Measurements from ENCODE around the gene ZBTB38. TPM values are rescaled to one million over a fixed set of nuclear protein-coding genes. Genes with fewer than 3 reads are reported as not detected.

ZBTB38 gene
- total and polyA plus RNA-seq, 2 donors (not counting 1 experiment from before 2014, with no cell fraction given), result 96.0 to 191 TPM

DNA sequence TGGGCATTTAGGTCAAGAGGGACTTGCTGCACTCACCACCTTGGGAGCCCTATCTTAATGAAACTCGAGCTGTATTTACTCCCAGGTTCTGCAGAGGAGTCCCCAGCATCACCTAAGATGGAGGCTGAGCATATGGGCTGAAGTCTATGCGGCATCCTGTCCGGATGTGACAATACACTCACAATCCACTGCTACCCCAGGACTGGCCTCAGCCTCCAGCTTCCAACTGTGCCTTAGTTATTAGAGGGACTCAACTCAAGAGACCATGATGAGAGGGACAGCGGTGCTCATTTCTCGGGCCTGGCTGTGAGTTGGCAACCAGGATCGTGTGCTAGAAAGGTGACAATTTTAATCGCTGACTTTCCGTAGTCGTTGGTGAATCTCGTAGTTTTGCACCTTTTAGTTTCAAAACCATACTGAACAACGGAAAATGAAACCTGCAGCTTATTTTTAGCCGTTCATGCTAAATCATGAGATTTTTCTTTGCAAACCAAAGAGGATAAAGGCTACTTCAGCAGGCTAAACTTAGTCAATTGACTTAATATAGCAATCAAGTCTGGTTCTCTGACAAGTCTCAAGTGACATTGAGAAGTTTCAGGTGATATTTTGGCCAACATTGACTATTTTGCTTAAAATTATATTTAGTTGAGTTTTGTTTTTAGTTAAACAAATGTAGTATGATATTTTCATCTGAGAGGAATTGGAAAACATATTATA lies 11.1 kb downstream of the ZBTB38 start:
- peaks cover 4% of the 10 kb centered on the region for H3K36me3 ChIP-seq (ENCODE audit: control insufficient read depth, insufficient read depth, low read length)
- no peak for DNase-seq (ENCODE audit: low read depth in 2 of 2)
- no peak overlapping the region for H3K4me2 ChIP-seq (ENCODE audit: extremely low read depth, insufficient read depth, low read length)
- no peak overlapping the region for H3K4me3 ChIP-seq (replicated peaks in 1 of 4; ENCODE audit: control extremely low read depth in 1 of 4, insufficient read depth in 1 of 4, low read depth in 3 of 4, low read length in 4 of 4)
- no peaks in the 10 kb centered on the region for H3K4me1 ChIP-seq (ENCODE audit: control insufficient read depth, extremely low read depth, insufficient read depth, low read length)
- H4K20me1 ChIP-seq (ENCODE audit: control insufficient read depth, extremely low read depth, insufficient read depth, low read length), result no peaks in the 10 kb centered on the region
- no peak overlapping the region for H3K27ac ChIP-seq (ENCODE audit: insufficient read depth, low read length)
- no peak overlapping the region for H2AFZ ChIP-seq (ENCODE audit: low read length)
- TF ChIP-seq EZH2 (IDR thresholded peaks at IDR 0.05; ENCODE audit: low read length, missing control alignments), result no peak
- TF ChIP-seq, protein P1, sequence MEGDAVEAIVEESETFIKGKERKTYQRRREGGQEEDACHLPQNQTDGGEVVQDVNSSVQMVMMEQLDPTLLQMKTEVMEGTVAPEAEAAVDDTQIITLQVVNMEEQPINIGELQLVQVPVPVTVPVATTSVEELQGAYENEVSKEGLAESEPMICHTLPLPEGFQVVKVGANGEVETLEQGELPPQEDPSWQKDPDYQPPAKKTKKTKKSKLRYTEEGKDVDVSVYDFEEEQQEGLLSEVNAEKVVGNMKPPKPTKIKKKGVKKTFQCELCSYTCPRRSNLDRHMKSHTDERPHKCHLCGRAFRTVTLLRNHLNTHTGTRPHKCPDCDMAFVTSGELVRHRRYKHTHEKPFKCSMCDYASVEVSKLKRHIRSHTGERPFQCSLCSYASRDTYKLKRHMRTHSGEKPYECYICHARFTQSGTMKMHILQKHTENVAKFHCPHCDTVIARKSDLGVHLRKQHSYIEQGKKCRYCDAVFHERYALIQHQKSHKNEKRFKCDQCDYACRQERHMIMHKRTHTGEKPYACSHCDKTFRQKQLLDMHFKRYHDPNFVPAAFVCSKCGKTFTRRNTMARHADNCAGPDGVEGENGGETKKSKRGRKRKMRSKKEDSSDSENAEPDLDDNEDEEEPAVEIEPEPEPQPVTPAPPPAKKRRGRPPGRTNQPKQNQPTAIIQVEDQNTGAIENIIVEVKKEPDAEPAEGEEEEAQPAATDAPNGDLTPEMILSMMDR (conservative IDR thresholded peaks at IDR 0.05 in 1 of 2, IDR thresholded peaks at IDR 0.05 in 1 of 2; ENCODE audit: low read depth in 1 of 2, low read length in 2 of 2), result no peak
- peaks cover 51% of the 10 kb centered on the region for H3K79me2 ChIP-seq (ENCODE audit: control insufficient read depth, insufficient read depth, low read length)
- no peak overlapping the region for H3K9ac ChIP-seq (ENCODE audit: insufficient read depth, low read length)
- no peaks in the 10 kb centered on the region for H3K9me3 ChIP-seq (ENCODE audit: control insufficient read depth, insufficient read depth, low read depth, low read length)
- H3K27me3 ChIP-seq (ENCODE audit: control insufficient read depth, insufficient read depth, low read length), result no peaks in the 10 kb centered on the region

GRCh38 chr3:141380279-141380678 lies 12.0 kb downstream of the ZBTB38 start:
- no peak overlapping the region for H3K9ac ChIP-seq (ENCODE audit: insufficient read depth, low read length)
- no peak for DNase-seq (ENCODE audit: low read depth in 2 of 2)
- TF ChIP-seq EZH2 (IDR thresholded peaks at IDR 0.05; ENCODE audit: low read length, missing control alignments), result no peak
- TF ChIP-seq, protein P1 (conservative IDR thresholded peaks at IDR 0.05 in 1 of 2, IDR thresholded peaks at IDR 0.05 in 1 of 2; ENCODE audit: low read depth in 1 of 2, low read length in 2 of 2), result no peak
- H3K4me2 ChIP-seq (ENCODE audit: extremely low read depth, insufficient read depth, low read length), result no peak overlapping the region
- H3K4me3 ChIP-seq (replicated peaks in 1 of 4; ENCODE audit: control extremely low read depth in 1 of 4, insufficient read depth in 1 of 4, low read depth in 3 of 4, low read length in 4 of 4), result no peak overlapping the region
- H3K4me1 ChIP-seq (ENCODE audit: control insufficient read depth, extremely low read depth, insufficient read depth, low read length), result no peaks in the 10 kb centered on the region
- no peaks in the 10 kb centered on the region for H4K20me1 ChIP-seq (ENCODE audit: control insufficient read depth, extremely low read depth, insufficient read depth, low read length)
- peaks cover 4% of the 10 kb centered on the region for H3K36me3 ChIP-seq (ENCODE audit: control insufficient read depth, insufficient read depth, low read length)
- peaks cover 57% of the 10 kb centered on the region for H3K79me2 ChIP-seq (ENCODE audit: control insufficient read depth, insufficient read depth, low read length)
- H2AFZ ChIP-seq (ENCODE audit: low read length), result no peak overlapping the region
- H3K27me3 ChIP-seq (ENCODE audit: control insufficient read depth, insufficient read depth, low read length), result no peaks in the 10 kb centered on the region
- no peak overlapping the region for H3K27ac ChIP-seq (ENCODE audit: insufficient read depth, low read length)
- H3K9me3 ChIP-seq (ENCODE audit: control insufficient read depth, insufficient read depth, low read depth, low read length), result no peaks in the 10 kb centered on the region

DNA sequence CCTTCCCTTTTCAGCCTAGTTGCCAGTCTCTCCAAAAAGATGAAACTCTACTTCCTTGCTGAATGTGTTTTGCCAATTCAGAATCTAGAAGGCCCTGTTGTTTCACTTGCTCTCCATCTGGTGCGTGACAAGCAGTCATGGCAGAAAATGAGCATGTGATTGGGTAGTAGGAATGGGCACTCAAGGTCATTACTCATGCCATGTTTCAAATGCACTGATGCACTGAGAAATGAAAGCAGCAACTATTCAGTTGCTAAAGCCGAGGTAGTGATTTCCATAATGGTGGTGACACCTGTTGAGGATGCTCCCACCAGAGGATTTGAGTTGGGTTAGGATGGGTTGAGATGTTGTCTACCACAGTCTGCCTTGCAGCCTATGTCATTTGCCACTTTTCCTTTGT lies 12.7 kb downstream of the ZBTB38 start:
- DNase-seq (ENCODE audit: low read depth in 2 of 2), result no peak
- no peaks in the 10 kb centered on the region for H3K4me1 ChIP-seq (ENCODE audit: control insufficient read depth, extremely low read depth, insufficient read depth, low read length)
- H3K4me3 ChIP-seq (replicated peaks in 1 of 4; ENCODE audit: control extremely low read depth in 1 of 4, insufficient read depth in 1 of 4, low read depth in 3 of 4, low read length in 4 of 4), result no peak overlapping the region
- H2AFZ ChIP-seq (ENCODE audit: low read length), result no peak overlapping the region
- H3K9me3 ChIP-seq (ENCODE audit: control insufficient read depth, insufficient read depth, low read depth, low read length), result no peaks in the 10 kb centered on the region
- peaks cover 4% of the 10 kb centered on the region for H3K36me3 ChIP-seq (ENCODE audit: control insufficient read depth, insufficient read depth, low read length)
- H3K79me2 ChIP-seq (ENCODE audit: control insufficient read depth, insufficient read depth, low read length), result peaks cover 58% of the 10 kb centered on the region
- H3K27me3 ChIP-seq (ENCODE audit: control insufficient read depth, insufficient read depth, low read length), result no peaks in the 10 kb centered on the region
- TF ChIP-seq, protein P1 (conservative IDR thresholded peaks at IDR 0.05 in 1 of 2, IDR thresholded peaks at IDR 0.05 in 1 of 2; ENCODE audit: low read depth in 1 of 2, low read length in 2 of 2), result no peak
- TF ChIP-seq EZH2 (IDR thresholded peaks at IDR 0.05; ENCODE audit: low read length, missing control alignments), result no peak
- H4K20me1 ChIP-seq (ENCODE audit: control insufficient read depth, extremely low read depth, insufficient read depth, low read length), result no peaks in the 10 kb centered on the region
- no peak overlapping the region for H3K27ac ChIP-seq (ENCODE audit: insufficient read depth, low read length)
- no peak overlapping the region for H3K9ac ChIP-seq (ENCODE audit: insufficient read depth, low read length)
- no peak overlapping the region for H3K4me2 ChIP-seq (ENCODE audit: extremely low read depth, insufficient read depth, low read length)
